Measurements from ENCODE around the gene RANBP3L.

RANBP3L gene

GRCh38 chr5:36241631-36242533, 59.8 kb downstream of the RANBP3L start, which contains the start of gene NADK2:
NADK2 (minus strand) TSS chr5:36241925; CDS start chr5:36241798, 127 bp downstream.
- peak within 1 kb of the TSS; percentile 95 for H3K4me3 ChIP-seq
- TF ChIP-seq CTCF (IDR thresholded peaks at IDR 0.05), result peak; percentile 62
- DNase-seq (ENCODE audit: low spot score), result peak; percentile 99
- peak within 1 kb of the TSS; percentile 98 to 99 for H3K27ac ChIP-seq

DNA sequence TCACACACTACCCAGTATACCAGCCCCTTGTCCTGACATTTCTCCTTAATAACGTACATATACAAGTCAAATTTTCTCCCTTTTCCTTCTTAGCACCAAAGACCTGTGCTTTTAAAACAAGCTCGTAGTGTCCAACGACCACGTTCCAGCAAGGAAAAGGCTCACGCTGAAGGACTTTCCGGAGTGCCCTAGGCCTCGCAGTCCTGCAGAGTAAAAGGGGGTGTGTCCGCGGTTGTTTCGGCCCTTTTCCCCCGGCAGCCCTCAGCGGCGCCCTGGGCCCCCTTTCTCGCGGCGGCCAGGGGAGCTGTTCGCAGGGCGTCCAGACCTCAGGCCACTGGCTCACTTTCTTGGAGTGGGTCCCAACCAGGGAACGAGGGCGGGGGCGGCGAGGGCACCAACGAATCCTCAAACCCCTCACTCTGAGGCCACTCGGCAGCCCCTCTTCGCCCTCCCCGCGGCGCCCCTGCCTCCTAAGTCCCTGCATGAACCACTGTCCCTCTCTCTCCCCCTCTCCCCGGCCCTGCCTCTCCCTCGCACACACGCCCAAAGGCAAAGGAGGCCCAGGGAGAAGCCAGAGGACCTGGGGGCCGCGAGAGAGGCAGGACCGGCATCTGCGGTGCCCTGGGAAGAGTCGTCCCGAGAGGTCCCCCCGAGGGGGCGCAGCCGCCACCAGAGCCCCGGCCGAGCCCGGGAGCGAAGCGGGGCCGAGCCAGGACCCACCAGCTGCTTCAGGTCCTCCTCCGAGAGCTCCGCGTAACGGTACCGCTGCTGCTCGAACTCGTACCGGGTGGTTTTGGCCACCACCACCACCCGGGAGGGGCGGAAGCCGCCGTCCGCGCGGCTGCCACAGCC, 60.7 kb downstream of the RANBP3L start:
- Histone ChIP-seq H3K4me3 (peak overlapping the region; percentile 95), H3K27ac (peak overlapping the region; percentile 98 to 99)
- TF ChIP-seq CTCF (IDR thresholded peaks at IDR 0.05), result no peak
- DNase-seq (ENCODE audit: low spot score), result peak; percentile 83

- DNase-seq (ENCODE audit: low spot score), result no peak
These were observed 62.1 kb downstream of the RANBP3L start for GRCh38 chr5:36239370-36240293.

GRCh38 chr5:36238502-36239295, 63.0 kb downstream of the RANBP3L start:
- Histone ChIP-seq H3K4me3 (peak overlapping the region; percentile 95), H3K27ac (peak overlapping the region; percentile 7 to 11)
- no peak for DNase-seq (ENCODE audit: low spot score)
- TF ChIP-seq CTCF (IDR thresholded peaks at IDR 0.05), result no peak

More at GRCh38 chr5:36239370-36240293, 62.1 kb downstream of the RANBP3L start:
- Histone ChIP-seq H3K27ac (peak overlapping the region; percentile 98 to 99), H3K4me3 (peak overlapping the region; percentile 95)
- TF ChIP-seq CTCF (IDR thresholded peaks at IDR 0.05), result no peak

DNA sequence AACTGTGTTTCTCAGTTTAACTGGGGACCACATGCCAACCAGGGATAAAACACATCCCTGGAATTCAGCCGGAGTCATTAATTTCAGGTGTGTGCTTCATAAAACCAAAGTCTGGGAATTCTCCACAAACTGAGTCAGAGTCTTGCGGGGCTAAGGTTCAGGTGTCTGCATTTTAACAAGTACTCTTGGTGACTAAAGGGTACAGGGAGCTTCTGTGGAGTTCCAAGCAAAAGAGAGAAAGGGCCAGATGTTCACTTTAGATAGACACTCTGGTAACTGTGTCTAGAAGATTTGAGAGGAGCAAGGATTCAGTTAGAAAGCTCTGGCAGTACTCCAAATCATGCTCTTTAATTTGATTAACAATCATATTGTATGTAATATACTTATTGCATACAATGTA, 64.0 kb downstream of the RANBP3L start:
- Histone ChIP-seq H3K27ac (no peak overlapping the region), H3K4me3 (no peak overlapping the region)
- TF ChIP-seq CTCF (IDR thresholded peaks at IDR 0.05), result no peak
- no peak for DNase-seq (ENCODE audit: low spot score)

All from coronary artery (tissue), 2 donors.